Brain pericyte (primary cell): Measurements from ENCODE around the gene PTX4.

Experiments
- DNase-seq: peaks from one replicate; pipeline ENCODE4 v3.0.0-alpha.2; 2012; ENCODE audit warnings: low read depth, low spot score

The PTX4 gene

GRCh38 chr16:1500465-1501150, 11.9 kb upstream of the PTX4 start:
- no peak for DNase-seq

- no peak for DNase-seq
These were observed 11.2 kb upstream of the PTX4 start for GRCh38 chr16:1499756-1500464.

GRCh38 chr16:1498899-1499676, 10.3 kb upstream of the PTX4 start:
- DNase-seq = no peak

GRCh38 chr16:1497014-1497598, 8.4 kb upstream of the PTX4 start:
- DNase-seq = no peak

- no peak for DNase-seq
These were observed 7.7 kb upstream of the PTX4 start for GRCh38 chr16:1496464-1496863.

- no peak for DNase-seq
These were observed 7.1 kb upstream of the PTX4 start for GRCh38 chr16:1495889-1496262.

GRCh38 chr16:1495211-1495888, 6.6 kb upstream of the PTX4 start:
- no peak for DNase-seq

GRCh38 chr16:1494711-1495110, 6.0 kb upstream of the PTX4 start:
- DNase-seq = no peak

- peak; percentile 44 for DNase-seq
These were observed 5.4 kb upstream of the PTX4 start for GRCh38 chr16:1494129-1494640.

GRCh38 chr16:1493746-1494094, 5.0 kb upstream of the PTX4 start:
- no peak for DNase-seq

GRCh38 chr16:1492923-1493745, 4.4 kb upstream of the PTX4 start, which contains the start of gene TELO2:
Gene TELO2 (plus strand): TSS chr16:1493360. CDS start chr16:1494282, 922 bp downstream.
- DNase-seq = peak; percentile 40

- no peak for DNase-seq
These were observed 3.6 kb upstream of the PTX4 start for GRCh38 chr16:1492082-1492922.

GRCh38 chr16:1491327-1491726, 2.6 kb upstream of the PTX4 start:
- no peak for DNase-seq

GRCh38 chr16:1489077-1489476, 333 bp upstream of the PTX4 start:
- no peak for DNase-seq

- no peak for DNase-seq
These were observed 616 bp downstream of the PTX4 start for GRCh38 chr16:1488054-1488601.

- no peak for DNase-seq
These were observed 1.2 kb downstream of the PTX4 start for GRCh38 chr16:1487395-1488053.

GRCh38 chr16:1486551-1487390, 2.0 kb downstream of the PTX4 start:
- DNase-seq = no peak
